Body of pancreas (tissue), 4 donors: Measurements from ENCODE around the gene DNASE1.

Experiments
- CTCF ChIP-seq, 7 experiments: fragments of 450-650 bp in 4 of 7; fragments of 200-600 bp in 3 of 7; sonication (generic) in 3 of 7; IDR thresholded peaks; one replicate each; pipeline ENCODE4 v1.5.1; 2016 to 2019; ENCODE audit warnings: antibody characterized with exemption in 7 of 7
- POLR2A ChIP-seq, 3 donors: fragments of 450-650 bp; IDR thresholded peaks; one replicate each; pipeline ENCODE4 v1.6.1; 2016; ENCODE audit warnings: antibody characterized with exemption in 3 of 3, mild to moderate bottlenecking in 2 of 3

GRCh38 chr16:3677994-3678393 lies 23.5 kb downstream of the DNASE1 start:
- TF ChIP-seq CTCF (IDR thresholded peaks at IDR 0.05) (no peak), POLR2A (IDR thresholded peaks at IDR 0.05) (no peak)
